GM13977 (cell line): ENCODE results near the gene CNOT4.

ENCODE experiments used
- DNase-seq: peaks from one replicate; pipeline ENCODE4 v3.0.0; 2012; ENCODE audit warnings: low spot score
- CTCF ChIP-seq: IDR thresholded peaks from 2 replicates; pipeline ENCODE4 v1.5.1; 2012; ENCODE audit warnings: mild to moderate bottlenecking, control low read depth; ENCODE audit not compliant: insufficient read depth; ENCODE audit errors: extremely low read depth, missing control alignments
- in situ Hi-C: fragments of 300-500 bp; cut with MboI; formaldehyde crosslinking; loops from one replicate; pipeline ENCODE4 v1.12.0; 2022; ENCODE audit warnings: low sequenced_read_pairs, low pct_unique_long_range_greater_than_20kb, mixed read lengths, inconsistent platforms; ENCODE audit not compliant: unreplicated experiment

CNOT4 gene

DNA sequence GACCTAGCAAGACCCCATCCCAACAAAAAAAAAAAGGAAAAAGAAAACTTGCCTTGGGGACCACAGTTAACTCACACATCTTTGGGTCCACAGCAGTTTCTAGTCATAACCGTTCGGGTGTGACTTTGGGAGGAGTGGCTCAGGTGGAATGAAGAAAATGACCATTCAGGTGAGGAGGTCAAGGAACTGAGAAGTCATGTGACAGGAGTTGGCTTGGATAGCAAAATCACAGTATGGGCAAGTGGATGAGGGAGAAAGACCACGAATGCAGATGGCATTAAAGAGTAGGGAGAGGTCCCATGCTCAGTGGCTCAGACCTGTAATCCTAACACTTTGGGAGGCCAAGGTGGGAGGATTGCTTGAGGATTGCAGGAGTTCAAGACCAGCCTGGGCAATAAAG is 17.1 kb upstream of the CNOT4 start:
- TF ChIP-seq CTCF, result no peak
- in situ Hi-C loops, result no loop called here
- DNase-seq, result no peak

GRCh38 chr7:135525426-135525825 is 15.5 kb upstream of the CNOT4 start:
- DNase-seq, result no peak
- no peak for TF ChIP-seq CTCF
- in situ Hi-C loops, result no loop called here

DNA sequence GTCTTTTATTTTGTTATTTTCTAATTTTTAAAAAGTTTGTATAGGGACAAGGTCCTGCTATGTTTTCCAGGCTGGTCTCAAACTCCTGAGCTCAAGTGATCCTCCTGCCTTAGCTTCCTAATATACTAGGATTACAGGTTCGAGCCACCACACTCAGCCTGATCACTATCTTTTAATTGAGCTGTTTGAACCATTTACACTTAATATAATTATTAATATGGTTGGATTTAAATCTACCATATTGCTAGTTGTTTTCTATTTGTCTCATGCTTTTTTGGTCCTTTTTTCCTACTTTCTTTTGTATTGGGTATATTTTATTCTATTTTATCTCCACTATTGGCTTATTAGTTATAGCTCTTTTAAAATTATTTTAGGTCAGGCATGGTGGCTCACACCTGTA is 13.2 kb upstream of the CNOT4 start:
- no peak for TF ChIP-seq CTCF
- in situ Hi-C loops, result loop anchor here (25.0 kb wide), 1 partner anchor 236 kb away; no protein-coding TSS in a partner anchor
- DNase-seq, result no peak

DNA sequence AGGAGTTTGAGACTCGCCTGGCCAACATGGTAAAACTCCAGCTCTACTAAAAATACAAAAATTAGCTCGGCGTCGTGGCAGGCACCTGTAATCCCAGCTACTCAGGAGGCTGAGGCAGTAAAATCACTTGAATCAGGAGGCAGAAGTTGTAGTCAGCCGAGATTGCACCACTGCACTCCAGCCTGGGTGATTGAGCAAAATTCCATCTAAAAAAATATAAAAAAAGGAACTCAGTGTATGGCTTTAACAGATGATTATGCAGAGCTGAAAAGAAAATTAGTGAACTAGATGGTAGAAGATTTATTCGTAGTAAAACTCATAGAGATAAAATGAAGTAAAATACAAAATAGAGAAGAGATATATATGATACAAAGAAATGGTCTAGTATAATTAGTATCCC is 12.6 kb upstream of the CNOT4 start:
- in situ Hi-C loops, result loop anchor here (25.0 kb wide), 1 partner anchor 235 kb away; no protein-coding TSS in a partner anchor
- TF ChIP-seq CTCF, result no peak
- no peak for DNase-seq

DNA sequence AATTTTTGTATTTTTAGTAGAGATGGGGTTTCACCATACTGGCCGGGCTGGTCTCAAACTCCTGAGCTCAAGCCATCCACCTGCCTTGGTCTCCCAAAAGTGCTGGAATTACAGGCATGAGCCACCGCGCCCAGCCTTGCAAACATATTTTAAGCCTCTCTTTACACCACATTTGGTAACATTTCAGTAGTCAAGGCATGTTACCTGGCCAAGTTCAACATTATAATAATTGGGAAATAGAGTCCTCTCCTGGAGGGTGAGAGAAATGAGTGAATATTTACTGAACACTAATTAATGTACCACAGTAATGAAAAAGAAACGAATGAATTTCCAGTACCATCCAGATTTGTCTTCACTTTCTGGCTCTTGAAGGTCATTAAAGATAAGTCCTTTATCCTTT is 10.0 kb upstream of the CNOT4 start:
- in situ Hi-C loops, result loop anchor here (5.0 to 25.0 kb wide), 2 partner anchors 37 to 233 kb away; partner anchors contain the start of gene NUP205
- TF ChIP-seq CTCF, result no peak

DNA sequence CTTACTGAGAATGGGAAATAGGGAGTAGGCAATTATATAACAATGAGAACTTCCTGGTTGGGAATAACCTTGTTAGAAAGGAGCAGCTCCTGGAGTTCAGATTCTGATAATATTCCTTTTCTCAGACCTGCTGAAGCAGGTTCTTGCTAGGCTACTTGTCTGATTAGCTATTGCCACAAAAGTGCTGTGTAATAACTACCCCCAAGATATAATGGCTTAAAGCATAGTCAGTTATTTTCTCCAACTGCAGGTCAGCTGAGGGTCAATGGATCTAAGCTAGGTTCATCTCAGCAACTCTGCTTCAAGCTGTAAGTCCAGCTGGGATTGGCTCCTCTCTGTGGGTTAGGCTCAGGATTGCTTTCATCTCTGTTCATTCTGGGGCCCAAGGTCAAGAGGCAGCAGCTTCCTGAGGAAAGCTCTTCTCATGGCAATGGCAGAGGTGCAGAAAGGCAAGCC is 9.4 kb upstream of the CNOT4 start:
- no peak for TF ChIP-seq CTCF
- DNase-seq, result no peak
- in situ Hi-C loops, result loop anchor here (5.0 to 25.0 kb wide), 2 partner anchors 38 to 232 kb away; partner anchors contain the start of gene NUP205

More for the DNA sequence above, 10.0 kb upstream of the CNOT4 start:
- no peak for DNase-seq
